HepG2 (cell line): ENCODE results near the gene RNPS1. TPM values are rescaled to one million over a fixed set of nuclear protein-coding genes. Genes with fewer than 3 reads are reported as not detected.
A peak's percentile ranks its signal among the peaks of the same experiment; 100 is the strongest.

Experiments used
- ATAC-seq: fragments of 200-7000 bp; cut with Tn5 transposase; 3 replicates; pipeline ENCODE4 v1.9.1; 2020; ENCODE audit warnings: mild to moderate bottlenecking, moderate library complexity
- BruUV-seq: library from RNA; stranded (reverse); fragments of 400-500 nt; replicated peaks from 2 replicates; lab custom pipeline; 2021; lab: Mats Ljungman, UMichigan
- CTCF ChIA-PET: fragments of 300-600 bp; formaldehyde crosslinking; extraction: SDS; loops from one replicate; lab custom pipeline; 2021; ENCODE audit warnings: low total read pairs, inconsistent platforms, low intra/inter-chr PET ratio; lab: Yijun Ruan, JAX
- POLR2A ChIA-PET: fragments of 350-600 bp; sonication (Branson Sonifier 250); formaldehyde crosslinking; loops from one replicate; lab custom pipeline; 2020; ENCODE audit warnings: antibody characterized with exemption, inconsistent platforms; lab: Yijun Ruan, JAX
- DNase-seq: peaks from one replicate; pipeline ENCODE4 v3.0.0-alpha.2; 2015; ENCODE audit warnings: low spot score
- FAIRE-seq: peaks from 3 replicates; lab custom pipeline; 2011; peaks lifted over from hg19 to GRCh38; lab: Jason Lieb, UNC
- H2AFZ ChIP-seq: one replicate; pipeline ENCODE4 v1.6.1; 2011; ENCODE audit warnings: low read length, inconsistent platforms
- H3K27ac ChIP-seq: fragments of 300-600 bp; 3 replicates; pipeline ENCODE4 v1.8.0; 2011; ENCODE audit warnings: mixed run types, mild to moderate bottlenecking, mixed read lengths, low read length, inconsistent platforms; ENCODE audit not compliant: insufficient read depth; ENCODE audit errors: extremely low read length
- H3K27me3 ChIP-seq, 2 experiments: fragments of 200-600 bp in 1 of 2; 2 replicates in 1 of 2; 3 replicates in 1 of 2; pipeline versions ENCODE4 v1.6.0 to v1.8.0; 2011; ENCODE audit warnings: low read length in 2 of 2, mild to moderate bottlenecking in 2 of 2, moderate library complexity in 2 of 2, inconsistent platforms in 1 of 2; ENCODE audit not compliant: insufficient read depth in 2 of 2, control insufficient read depth in 1 of 2
- H3K36me3 ChIP-seq, 2 experiments: fragments of 200-600 bp in 1 of 2; replicated peaks in 1 of 2; 2 replicates in 1 of 2; 3 replicates in 1 of 2; pipeline versions ENCODE4 v1.5.1 to v1.8.0; 2011; ENCODE audit warnings: low read length in 2 of 2, inconsistent platforms in 1 of 2; ENCODE audit not compliant: insufficient read depth in 2 of 2, control insufficient read depth in 1 of 2
- H3K4me1 ChIP-seq: 2 replicates; pipeline ENCODE4 v1.5.1; 2012; ENCODE audit warnings: low read length, inconsistent platforms; ENCODE audit not compliant: insufficient read depth
- H3K4me2 ChIP-seq: 2 replicates; pipeline ENCODE4 v1.6.0; 2011; ENCODE audit warnings: low read depth, low read length, inconsistent platforms
- H3K4me3 ChIP-seq, 3 experiments: fragments of 200-600 bp in 1 of 3; sonication (generic), shearing (Covaris generic) in 1 of 3; replicated peaks in 1 of 3; 2 replicates each; pipeline ENCODE4 v1.5.1; 2011 to 2016; ENCODE audit warnings: low read length in 3 of 3, inconsistent platforms in 2 of 3, low read depth in 2 of 3, mild to moderate bottlenecking in 2 of 3, control low read depth in 1 of 3, mixed read lengths in 1 of 3; ENCODE audit not compliant: insufficient read depth in 1 of 3
- H3K79me2 ChIP-seq: one replicate; pipeline ENCODE4 v1.6.1; 2011; ENCODE audit warnings: low read length, inconsistent platforms; ENCODE audit not compliant: insufficient read depth
- H3K9ac ChIP-seq: 2 replicates; pipeline ENCODE4 v1.6.0; 2011; ENCODE audit warnings: mild to moderate bottlenecking, low read depth, low read length, inconsistent platforms; ENCODE audit not compliant: insufficient read depth
- H3K9me3 ChIP-seq: 2 replicates; pipeline ENCODE4 v1.5.1; 2012; ENCODE audit warnings: mild to moderate bottlenecking, low read length
- H4K20me1 ChIP-seq: 2 replicates; pipeline ENCODE4 v1.6.0; 2011; ENCODE audit warnings: inconsistent platforms, mild to moderate bottlenecking, low read length, moderate library complexity; ENCODE audit not compliant: insufficient read depth
- AGO2 ChIP-seq: fragments of 200-400 bp; formaldehyde crosslinking; optimal IDR thresholded peaks from 2 replicates; pipeline ENCODE3; 2017; ENCODE audit warnings: mild to moderate bottlenecking, low read depth, low read length, moderate library complexity
- POLR2AphosphoS5 ChIP-seq: IDR thresholded peaks from 2 replicates; pipeline ENCODE4 v1.6.1; 2012; ENCODE audit warnings: low read depth, low read length
- RBFOX2 ChIP-seq: fragments of 200-400 bp; formaldehyde crosslinking; IDR thresholded peaks from 2 replicates; pipeline ENCODE4 v1.6.1; 2017; ENCODE audit warnings: low read depth, mild to moderate bottlenecking, low read length
- SIN3A ChIP-seq: IDR thresholded peaks from 2 replicates; pipeline ENCODE4 v1.6.1; 2011; ENCODE audit warnings: low read depth, mild to moderate bottlenecking, control low read depth, low read length, borderline replicate concordance
- ZNF746 ChIP-seq: sonication (generic); formaldehyde crosslinking; IDR thresholded peaks from 2 replicates; pipeline ENCODE4 v1.8.0; 2022; ENCODE audit warnings: mild to moderate bottlenecking, missing genetic modification reagents
- ZNF776 ChIP-seq: sonication (generic); formaldehyde crosslinking; IDR thresholded peaks from 2 replicates; pipeline ENCODE4 v1.4.0; 2020; ENCODE audit warnings: mild to moderate bottlenecking, missing genetic modification reagents
- WGBS: methylation state at CpG from one replicate; pipeline ENCODE4 v1.1.6; 2017; ENCODE audit warnings: low lambda C conversion rate; 5-methylcytosine and 5-hydroxymethylcytosine counted together
- in situ Hi-C: cut with HindIII; loops from 2 replicates; pipeline ENCODE4 v1.10.0; 2017; ENCODE audit warnings: low pct_unique_long_range_greater_than_20kb; ENCODE audit not compliant: extremely low pct_ligation_motif_present
- intact Hi-C: fragments of 100-400 bp; cut with micrococcal nuclease; formaldehyde crosslinking; loops from one replicate; pipeline ENCODE4 v1.10.0; 2022; ENCODE audit not compliant: unreplicated experiment
- polyA plus RNA-seq, 8 experiments: library from polyadenylated mRNA; depleted of rRNA in 3 of 8; stranded (reverse) in 7 of 8; unstranded in 1 of 8; fragments of >200 nt; fragmentation: Illumina TruSeq in 4 of 8; extraction: Trizol in 4 of 8; gene quantifications; 2 replicates each; pipeline versions ENCODE4 v1.2.1 to v1.2.3, GENCODE V29; 2011 to 2016; ENCODE audit warnings: low read depth in 4 of 8, missing spikeins in 1 of 8, mixed read lengths in 1 of 8; ENCODE audit not compliant: insufficient read depth in 1 of 8
- total RNA-seq, 5 experiments: library from RNA; depleted of rRNA; stranded (reverse); fragments of >200 nt; fragmentation: Illumina TruSeq; extraction: Trizol; gene quantifications; 2 replicates each; pipeline ENCODE4 v1.2.3, GENCODE V29; 2016; ENCODE audit warnings: low read depth in 1 of 5
- TF ChIP-seq, protein P1 (sequence below): sonication (generic); formaldehyde crosslinking; IDR thresholded peaks from 2 replicates; pipeline ENCODE4 v1.8.1; 2022; ENCODE audit warnings: low read depth, mild to moderate bottlenecking, missing genetic modification reagents
- TF ChIP-seq, protein P2 (sequence below): sonication (generic); formaldehyde crosslinking; IDR thresholded peaks from 2 replicates; pipeline ENCODE4 v1.4.0; 2020; ENCODE audit warnings: mild to moderate bottlenecking, missing genetic modification reagents
- TF ChIP-seq, protein P3 (sequence below): sonication (generic); formaldehyde crosslinking; IDR thresholded peaks from 2 replicates; pipeline ENCODE4 v1.8.1; 2023; ENCODE audit warnings: missing genetic modification reagents, mild to moderate bottlenecking, borderline replicate concordance
- TF ChIP-seq, protein P4 (sequence below): IDR thresholded peaks from 2 replicates; pipeline ENCODE4 v1.6.1; 2016; ENCODE audit warnings: control low read depth

RNPS1 gene
- total and polyA plus RNA-seq, 2 of the 13 experiments (the other 11 are each of a cell fraction or from before 2014, with no cell fraction given), result 126 to 133 TPM

DNA sequence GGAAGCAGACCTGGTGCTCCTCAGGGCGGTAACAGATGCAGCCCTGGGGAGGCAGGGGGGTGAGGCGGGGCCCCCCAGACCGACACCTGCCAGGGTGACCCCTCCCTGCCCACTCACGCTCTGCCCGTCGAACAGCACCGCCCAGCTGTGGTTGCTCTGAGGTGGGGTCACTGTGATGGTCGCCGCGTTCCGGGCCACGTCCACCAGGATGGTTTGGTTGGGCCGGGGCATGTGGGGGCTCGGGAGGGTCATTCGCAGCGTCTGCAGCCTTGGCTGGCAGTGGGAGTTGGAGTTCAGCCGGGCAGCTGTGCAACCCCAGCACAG lies 58.0 kb downstream of the RNPS1 start:
- Histone ChIP-seq H3K4me1 (peaks cover 52% of the 10 kb centered on the region), H3K79me2 (peaks cover 28% of the 10 kb centered on the region), H3K9ac (no peak overlapping the region), H3K4me2 (0 out of 2 replicates have a peak overlapping the region, but pooled peaks have one; percentile 63), H2AFZ (no peak overlapping the region), H3K27me3 (no peaks in the 10 kb centered on the region; a peak in 1 of 5 replicates), H3K27ac (peak overlapping the region; percentile 59), H3K9me3 (no peaks in the 10 kb centered on the region), H4K20me1 (0 out of 2 replicates have a peak, but pooled peaks cover 3% of the 10 kb centered on the region), H3K4me3 (peak overlapping the region in 1 of 3 experiments; percentile 30; a peak in 1 of 6 replicates), H3K36me3 (peaks cover 4 to 20% of the 10 kb centered on the region in 2 experiments; a peak in 4 of 5 replicates)
- DNase-seq (no peak), FAIRE-seq (no peak), ATAC-seq (no peak)
- POLR2A ChIA-PET, result interaction anchor here (0.9 to 1.4 kb wide), 3 partner anchors 16 to 55 kb away, joined by 3 to 6 read pairs (median 5); partner anchors contain the start of gene TRAF7
- CTCF ChIA-PET, result no interaction called here
- in situ Hi-C loops, result no loop called here
- intact Hi-C loops, result no loop called here
- no TSS peak for BruUV-seq
- WGBS, result 93% methylated on average over 13 of the region's 17 CpGs
- TF ChIP-seq POLR2AphosphoS5 (no peak), RBFOX2 (peak; percentile 71; the same call in 1 of the 2 replicates), ZNF776 (CRISPR knock-in tag) (0 out of 2 replicates have a peak, but pooled peaks have one; percentile 16), SIN3A (no peak), ZNF746 (CRISPR knock-in tag) (no peak), AGO2 (peak; percentile 49)
- TF ChIP-seq, protein P1, sequence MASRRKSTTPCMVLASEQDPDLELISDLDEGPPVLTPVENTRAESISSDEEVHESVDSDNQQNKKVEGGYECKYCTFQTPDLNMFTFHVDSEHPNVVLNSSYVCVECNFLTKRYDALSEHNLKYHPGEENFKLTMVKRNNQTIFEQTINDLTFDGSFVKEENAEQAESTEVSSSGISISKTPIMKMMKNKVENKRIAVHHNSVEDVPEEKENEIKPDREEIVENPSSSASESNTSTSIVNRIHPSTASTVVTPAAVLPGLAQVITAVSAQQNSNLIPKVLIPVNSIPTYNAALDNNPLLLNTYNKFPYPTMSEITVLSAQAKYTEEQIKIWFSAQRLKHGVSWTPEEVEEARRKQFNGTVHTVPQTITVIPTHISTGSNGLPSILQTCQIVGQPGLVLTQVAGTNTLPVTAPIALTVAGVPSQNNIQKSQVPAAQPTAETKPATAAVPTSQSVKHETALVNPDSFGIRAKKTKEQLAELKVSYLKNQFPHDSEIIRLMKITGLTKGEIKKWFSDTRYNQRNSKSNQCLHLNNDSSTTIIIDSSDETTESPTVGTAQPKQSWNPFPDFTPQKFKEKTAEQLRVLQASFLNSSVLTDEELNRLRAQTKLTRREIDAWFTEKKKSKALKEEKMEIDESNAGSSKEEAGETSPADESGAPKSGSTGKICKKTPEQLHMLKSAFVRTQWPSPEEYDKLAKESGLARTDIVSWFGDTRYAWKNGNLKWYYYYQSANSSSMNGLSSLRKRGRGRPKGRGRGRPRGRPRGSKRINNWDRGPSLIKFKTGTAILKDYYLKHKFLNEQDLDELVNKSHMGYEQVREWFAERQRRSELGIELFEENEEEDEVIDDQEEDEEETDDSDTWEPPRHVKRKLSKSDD (CRISPR knock-in tag), result no peak
- TF ChIP-seq, protein P2, sequence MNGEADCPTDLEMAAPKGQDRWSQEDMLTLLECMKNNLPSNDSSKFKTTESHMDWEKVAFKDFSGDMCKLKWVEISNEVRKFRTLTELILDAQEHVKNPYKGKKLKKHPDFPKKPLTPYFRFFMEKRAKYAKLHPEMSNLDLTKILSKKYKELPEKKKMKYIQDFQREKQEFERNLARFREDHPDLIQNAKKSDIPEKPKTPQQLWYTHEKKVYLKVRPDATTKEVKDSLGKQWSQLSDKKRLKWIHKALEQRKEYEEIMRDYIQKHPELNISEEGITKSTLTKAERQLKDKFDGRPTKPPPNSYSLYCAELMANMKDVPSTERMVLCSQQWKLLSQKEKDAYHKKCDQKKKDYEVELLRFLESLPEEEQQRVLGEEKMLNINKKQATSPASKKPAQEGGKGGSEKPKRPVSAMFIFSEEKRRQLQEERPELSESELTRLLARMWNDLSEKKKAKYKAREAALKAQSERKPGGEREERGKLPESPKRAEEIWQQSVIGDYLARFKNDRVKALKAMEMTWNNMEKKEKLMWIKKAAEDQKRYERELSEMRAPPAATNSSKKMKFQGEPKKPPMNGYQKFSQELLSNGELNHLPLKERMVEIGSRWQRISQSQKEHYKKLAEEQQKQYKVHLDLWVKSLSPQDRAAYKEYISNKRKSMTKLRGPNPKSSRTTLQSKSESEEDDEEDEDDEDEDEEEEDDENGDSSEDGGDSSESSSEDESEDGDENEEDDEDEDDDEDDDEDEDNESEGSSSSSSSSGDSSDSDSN (CRISPR knock-in tag), result no peak
- TF ChIP-seq, protein P3, sequence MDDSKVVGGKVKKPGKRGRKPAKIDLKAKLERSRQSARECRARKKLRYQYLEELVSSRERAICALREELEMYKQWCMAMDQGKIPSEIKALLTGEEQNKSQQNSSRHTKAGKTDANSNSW (CRISPR knock-in tag), result no peak
- TF ChIP-seq, protein P4, sequence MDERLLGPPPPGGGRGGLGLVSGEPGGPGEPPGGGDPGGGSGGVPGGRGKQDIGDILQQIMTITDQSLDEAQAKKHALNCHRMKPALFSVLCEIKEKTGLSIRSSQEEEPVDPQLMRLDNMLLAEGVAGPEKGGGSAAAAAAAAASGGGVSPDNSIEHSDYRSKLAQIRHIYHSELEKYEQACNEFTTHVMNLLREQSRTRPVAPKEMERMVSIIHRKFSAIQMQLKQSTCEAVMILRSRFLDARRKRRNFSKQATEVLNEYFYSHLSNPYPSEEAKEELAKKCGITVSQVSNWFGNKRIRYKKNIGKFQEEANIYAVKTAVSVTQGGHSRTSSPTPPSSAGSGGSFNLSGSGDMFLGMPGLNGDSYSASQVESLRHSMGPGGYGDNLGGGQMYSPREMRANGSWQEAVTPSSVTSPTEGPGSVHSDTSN (CRISPR knock-in tag), result no peak
